ENCODE results near the gene PTMS. TPM values are rescaled to one million over a fixed set of nuclear protein-coding genes. Genes with fewer than 3 reads are reported as not detected.

Gene PTMS
- total RNA-seq, 1 donor from 2014 or later: 134 TPM

DNA sequence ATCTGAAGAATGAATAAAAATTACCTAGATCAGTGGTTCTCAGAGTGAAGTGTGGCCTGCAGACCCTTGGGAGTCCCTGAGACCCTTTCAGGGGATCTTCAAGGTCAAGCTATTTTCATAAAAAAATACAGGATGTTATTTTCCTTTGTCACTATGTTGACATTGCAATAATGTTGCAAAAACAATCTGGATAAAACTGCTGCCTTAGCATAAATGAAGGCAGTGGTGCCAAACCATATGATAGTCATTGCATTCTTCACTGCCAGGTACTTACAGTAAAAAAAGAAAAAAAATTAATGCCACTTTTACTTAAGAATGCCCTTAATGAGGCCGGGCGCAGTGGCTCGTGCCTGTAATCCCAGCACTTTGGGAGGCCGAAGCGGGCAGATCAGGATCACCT is 21.1 kb downstream of the PTMS start:
- H3K9ac ChIP-seq: no peak overlapping the region
- no peak for TF ChIP-seq EZH2phosphoT487 (IDR thresholded peaks at IDR 0.05)
- TF ChIP-seq, protein P1, sequence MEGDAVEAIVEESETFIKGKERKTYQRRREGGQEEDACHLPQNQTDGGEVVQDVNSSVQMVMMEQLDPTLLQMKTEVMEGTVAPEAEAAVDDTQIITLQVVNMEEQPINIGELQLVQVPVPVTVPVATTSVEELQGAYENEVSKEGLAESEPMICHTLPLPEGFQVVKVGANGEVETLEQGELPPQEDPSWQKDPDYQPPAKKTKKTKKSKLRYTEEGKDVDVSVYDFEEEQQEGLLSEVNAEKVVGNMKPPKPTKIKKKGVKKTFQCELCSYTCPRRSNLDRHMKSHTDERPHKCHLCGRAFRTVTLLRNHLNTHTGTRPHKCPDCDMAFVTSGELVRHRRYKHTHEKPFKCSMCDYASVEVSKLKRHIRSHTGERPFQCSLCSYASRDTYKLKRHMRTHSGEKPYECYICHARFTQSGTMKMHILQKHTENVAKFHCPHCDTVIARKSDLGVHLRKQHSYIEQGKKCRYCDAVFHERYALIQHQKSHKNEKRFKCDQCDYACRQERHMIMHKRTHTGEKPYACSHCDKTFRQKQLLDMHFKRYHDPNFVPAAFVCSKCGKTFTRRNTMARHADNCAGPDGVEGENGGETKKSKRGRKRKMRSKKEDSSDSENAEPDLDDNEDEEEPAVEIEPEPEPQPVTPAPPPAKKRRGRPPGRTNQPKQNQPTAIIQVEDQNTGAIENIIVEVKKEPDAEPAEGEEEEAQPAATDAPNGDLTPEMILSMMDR (IDR thresholded peaks at IDR 0.05): no peak
- TF ChIP-seq EZH2 (IDR thresholded peaks at IDR 0.05): no peak
- H3K4me2 ChIP-seq: peak overlapping the region; percentile 60
- H3K36me3 ChIP-seq: no peaks in the 10 kb centered on the region
- H3F3A ChIP-seq (ENCODE audit: low read depth): peaks cover 15% of the 10 kb centered on the region
- no peaks in the 10 kb centered on the region for H4K20me1 ChIP-seq (ENCODE audit: low read depth)
- Mint-ChIP-seq H3K4me1 (peaks cover 39% of the 10 kb centered on the region), H3K27me3 (ENCODE audit: insufficient read depth, low read depth) (peaks cover 4% of the 10 kb centered on the region), H3K36me3 (no peaks in the 10 kb centered on the region), H3K9me3 (no peaks in the 10 kb centered on the region), H3K27ac (no peak overlapping the region), H3K4me3 (no peak overlapping the region)
- H2AFZ ChIP-seq (replicated peaks): no peak overlapping the region
- H3K9me3 ChIP-seq (ENCODE audit: low read depth): no peaks in the 10 kb centered on the region
- H3K79me2 ChIP-seq (ENCODE audit: low read depth): no peaks in the 10 kb centered on the region
- DNase-seq (ENCODE audit: low spot score): no peak
- H3K27me3 ChIP-seq: no peaks in the 10 kb centered on the region
- H3K4me1 ChIP-seq: peaks cover 33% of the 10 kb centered on the region
- H3K27ac ChIP-seq: no peak overlapping the region
- H3K4me3 ChIP-seq: no peak overlapping the region

DNA sequence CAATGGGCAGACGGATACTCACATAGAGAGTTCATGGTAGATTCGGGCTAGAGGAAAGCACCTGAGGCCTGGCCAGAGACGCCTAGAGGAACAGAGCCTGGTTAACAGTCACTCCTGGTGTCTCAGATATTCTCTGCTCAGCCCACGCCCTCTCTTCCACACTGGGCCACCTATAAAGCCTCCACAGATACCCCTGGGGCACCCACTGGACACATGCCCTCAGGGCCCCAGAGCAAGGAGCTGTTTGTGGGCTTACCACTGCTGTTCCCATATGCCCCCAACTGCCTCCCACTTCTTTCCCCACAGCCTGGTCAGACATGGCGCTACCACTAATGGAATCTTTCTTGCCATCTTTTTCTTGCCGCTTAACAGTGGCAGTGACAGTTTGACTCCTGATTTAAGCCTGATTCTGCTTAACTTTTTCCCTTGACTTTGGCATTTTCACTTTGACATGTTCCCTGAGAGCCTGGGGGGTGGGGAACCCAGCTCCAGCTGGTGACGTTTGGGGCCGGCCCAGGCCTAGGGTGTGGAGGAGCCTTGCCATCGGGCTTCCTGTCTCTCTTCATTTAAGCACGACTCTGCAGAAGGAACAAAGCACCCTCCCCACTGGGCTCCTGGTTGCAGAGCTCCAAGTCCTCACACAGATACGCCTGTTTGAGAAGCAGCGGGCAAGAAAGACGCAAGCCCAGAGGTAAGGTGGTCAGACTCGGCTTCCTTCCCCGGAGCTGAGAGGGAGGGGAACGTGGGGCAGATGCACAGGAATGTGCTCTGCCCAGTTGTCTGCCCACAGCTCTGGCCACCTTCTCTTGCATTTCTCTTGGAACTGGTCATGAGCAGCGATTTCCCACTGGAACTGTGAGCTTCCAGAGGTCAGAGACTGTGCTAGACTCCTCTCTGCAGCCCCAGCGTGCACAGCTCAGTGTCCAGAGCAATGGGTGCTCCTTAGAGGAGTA is 23.1 kb downstream of the PTMS start, which contains the start of gene CD4:
Gene CD4, plus strand, starts transcription at position 557 of the 953 bp plus-strand sequence. CDS start 10,611 bp downstream, outside the sequence.
- Histone ChIP-seq H3K9me3 (ENCODE audit: low read depth) (no peaks in the 10 kb centered on the region), H3K79me2 (ENCODE audit: low read depth) (no peaks in the 10 kb centered on the region), H3K27me3 (no peaks in the 10 kb centered on the region), H3F3A (ENCODE audit: low read depth) (peaks cover 20% of the 10 kb centered on the region), H3K27ac (no peak within 1 kb of the TSS), H3K9ac (no peak within 1 kb of the TSS), H3K4me1 (peaks cover 35% of the 10 kb centered on the region), H3K36me3 (no peaks in the 10 kb centered on the region), H3K4me2 (peak within 1 kb of the TSS; percentile 40), H2AFZ (replicated peaks) (peak within 1 kb of the TSS; percentile 70), H3K4me3 (no peak within 1 kb of the TSS), H4K20me1 (ENCODE audit: low read depth) (no peaks in the 10 kb centered on the region)
- Mint-ChIP-seq H3K9me3 (no peaks in the 10 kb centered on the region), H3K4me1 (peaks cover 49% of the 10 kb centered on the region), H3K36me3 (no peaks in the 10 kb centered on the region), H3K27me3 (ENCODE audit: insufficient read depth, low read depth) (peaks cover 4% of the 10 kb centered on the region), H3K4me3 (no peak within 1 kb of the TSS), H3K27ac (no peak within 1 kb of the TSS)
- DNase-seq (ENCODE audit: low spot score): no peak
- TF ChIP-seq, protein P1 (IDR thresholded peaks at IDR 0.05): no peak
- TF ChIP-seq EZH2 (IDR thresholded peaks at IDR 0.05) (no peak), EZH2phosphoT487 (IDR thresholded peaks at IDR 0.05) (no peak)

DNA sequence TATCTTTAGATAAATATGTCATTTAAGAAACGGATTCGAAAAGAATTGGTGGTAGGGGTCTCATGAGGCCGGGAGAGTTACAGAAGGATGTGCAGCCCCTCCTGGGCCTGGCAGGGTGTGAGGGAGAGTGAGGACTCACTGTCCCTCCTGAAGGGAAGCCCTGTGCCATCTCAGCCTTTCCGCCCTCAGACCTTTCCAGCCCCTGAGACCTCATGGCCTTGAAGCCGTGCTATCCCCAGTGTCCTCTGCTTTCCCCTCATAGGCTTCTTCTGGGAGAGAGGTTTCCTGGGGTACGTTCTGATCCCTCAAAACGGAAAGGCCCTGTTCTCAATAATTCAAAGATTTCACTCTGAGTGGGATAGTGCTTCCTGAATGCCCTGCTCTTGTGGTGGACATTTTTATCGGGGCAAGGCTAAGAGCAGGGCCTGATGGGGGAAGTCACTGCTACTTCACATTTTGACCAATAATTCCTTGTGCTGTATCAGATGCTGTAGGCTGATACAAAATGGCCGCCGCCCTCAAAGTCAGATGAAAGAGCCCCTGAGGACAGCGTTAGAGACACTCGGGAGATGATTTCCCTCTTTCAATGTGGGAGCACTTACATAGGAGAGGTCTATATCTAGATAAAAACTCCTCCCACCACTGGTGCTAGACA is 24.5 kb downstream of the PTMS start:
- Mint-ChIP-seq H3K9me3 (no peaks in the 10 kb centered on the region), H3K4me1 (peaks cover 52% of the 10 kb centered on the region), H3K36me3 (no peaks in the 10 kb centered on the region), H3K27me3 (ENCODE audit: insufficient read depth, low read depth) (peaks cover 4% of the 10 kb centered on the region), H3K27ac (peak overlapping the region; percentile 74), H3K4me3 (no peak overlapping the region)
- Histone ChIP-seq H3K4me1 (peaks cover 35% of the 10 kb centered on the region), H3F3A (ENCODE audit: low read depth) (peaks cover 20% of the 10 kb centered on the region), H3K79me2 (ENCODE audit: low read depth) (no peaks in the 10 kb centered on the region), H3K9ac (no peak overlapping the region), H3K9me3 (ENCODE audit: low read depth) (no peaks in the 10 kb centered on the region), H3K36me3 (no peaks in the 10 kb centered on the region), H3K4me2 (no peak overlapping the region), H3K27ac (no peak overlapping the region), H4K20me1 (ENCODE audit: low read depth) (no peaks in the 10 kb centered on the region), H3K4me3 (no peak overlapping the region), H3K27me3 (no peaks in the 10 kb centered on the region), H2AFZ (replicated peaks) (peak overlapping the region; percentile 9)
- no peak for DNase-seq (ENCODE audit: low spot score)
- TF ChIP-seq EZH2phosphoT487 (IDR thresholded peaks at IDR 0.05) (no peak), EZH2 (IDR thresholded peaks at IDR 0.05) (no peak)
- TF ChIP-seq, protein P1 (IDR thresholded peaks at IDR 0.05): no peak

All from neural progenitor cell (in vitro differentiated cells).